Neural progenitor cell (in vitro differentiated cells): Measurements from ENCODE around the gene FBLN2.

Experiments used
- EZH2 ChIP-seq: fragments of 200-600 bp; sonication (generic); IDR thresholded peaks from 2 replicates; pipeline ENCODE4 v1.6.1; 2017; ENCODE audit warnings: antibody characterized with exemption, mild to moderate bottlenecking, moderate library complexity
- TF ChIP-seq, protein P1 (sequence below): fragments of 200-600 bp; sonication (generic); IDR thresholded peaks from 2 replicates; pipeline ENCODE4 v1.5.1; 2017; ENCODE audit warnings: antibody characterized with exemption, mild to moderate bottlenecking

DNA sequence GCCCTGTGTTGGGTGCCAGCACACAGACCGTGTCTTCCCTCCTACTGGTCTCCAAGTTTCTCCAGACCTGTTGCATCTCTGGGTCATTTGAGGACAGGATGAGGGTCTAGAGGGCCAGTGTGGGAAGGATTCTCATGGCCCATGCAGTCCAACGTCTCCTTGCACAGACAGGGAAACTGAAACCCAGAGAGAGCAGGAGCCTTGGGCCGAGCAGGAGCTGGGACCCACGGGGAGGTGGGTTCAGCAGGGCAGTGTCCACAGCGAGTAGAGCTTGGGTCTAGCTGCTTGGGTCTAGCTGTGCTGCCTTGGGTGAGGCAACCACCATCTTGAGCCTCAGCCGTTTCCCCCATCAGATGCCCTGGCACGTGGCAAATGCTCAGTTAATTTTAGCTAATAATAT is 36.5 kb upstream of the FBLN2 start:
- TF ChIP-seq, protein P1, sequence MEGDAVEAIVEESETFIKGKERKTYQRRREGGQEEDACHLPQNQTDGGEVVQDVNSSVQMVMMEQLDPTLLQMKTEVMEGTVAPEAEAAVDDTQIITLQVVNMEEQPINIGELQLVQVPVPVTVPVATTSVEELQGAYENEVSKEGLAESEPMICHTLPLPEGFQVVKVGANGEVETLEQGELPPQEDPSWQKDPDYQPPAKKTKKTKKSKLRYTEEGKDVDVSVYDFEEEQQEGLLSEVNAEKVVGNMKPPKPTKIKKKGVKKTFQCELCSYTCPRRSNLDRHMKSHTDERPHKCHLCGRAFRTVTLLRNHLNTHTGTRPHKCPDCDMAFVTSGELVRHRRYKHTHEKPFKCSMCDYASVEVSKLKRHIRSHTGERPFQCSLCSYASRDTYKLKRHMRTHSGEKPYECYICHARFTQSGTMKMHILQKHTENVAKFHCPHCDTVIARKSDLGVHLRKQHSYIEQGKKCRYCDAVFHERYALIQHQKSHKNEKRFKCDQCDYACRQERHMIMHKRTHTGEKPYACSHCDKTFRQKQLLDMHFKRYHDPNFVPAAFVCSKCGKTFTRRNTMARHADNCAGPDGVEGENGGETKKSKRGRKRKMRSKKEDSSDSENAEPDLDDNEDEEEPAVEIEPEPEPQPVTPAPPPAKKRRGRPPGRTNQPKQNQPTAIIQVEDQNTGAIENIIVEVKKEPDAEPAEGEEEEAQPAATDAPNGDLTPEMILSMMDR, result no peak
- no peak for TF ChIP-seq EZH2
